ENCODE measurements around the gene FSIP1. TPM values are rescaled to one million over a fixed set of nuclear protein-coding genes. Genes with fewer than 3 reads are reported as not detected.

FSIP1 gene
- total and polyA plus RNA-seq, 9 of the 15 experiments (the other 6 are each of a cell fraction or from before 2014, with no cell fraction given) = 0.07 to 0.51 (median 0.29) TPM

DNA sequence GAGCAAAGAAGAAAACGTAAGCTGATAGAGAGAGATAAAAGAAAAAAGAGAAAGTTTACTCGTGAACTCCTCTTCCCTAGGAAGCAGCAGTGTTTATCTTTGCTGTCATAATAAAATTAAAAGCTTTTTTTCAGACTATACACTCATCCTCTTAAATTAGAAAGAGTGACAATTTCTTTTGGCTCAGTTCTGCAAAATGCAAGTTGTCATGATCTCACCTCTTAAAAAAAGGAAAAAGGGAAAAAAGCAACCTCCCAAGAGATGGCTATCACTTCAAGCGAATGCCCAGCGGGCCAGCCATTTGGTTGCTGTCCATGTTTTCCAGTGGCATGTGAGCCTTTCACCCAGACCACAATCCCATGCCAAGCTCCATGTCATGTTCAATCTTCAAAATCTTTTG is 208.8 kb downstream of the FSIP1 start:
- Histone ChIP-seq H3K4me1 (replicated peaks in 1 of 2; ENCODE audit: control insufficient read depth in 2 of 2, insufficient read depth in 2 of 2, low read length in 2 of 2) (no peaks in the 10 kb centered on the region), H3K9me3 (replicated peaks; ENCODE audit: control insufficient read depth, insufficient read depth, low read depth, low read length) (no peaks in the 10 kb centered on the region), H3K36me3 (ENCODE audit: control insufficient read depth, insufficient read depth, low read length) (no peaks in the 10 kb centered on the region), H3K9me1 (ENCODE audit: control insufficient read depth, insufficient read depth, low read length) (no peaks in the 10 kb centered on the region), H3K9ac (ENCODE audit: insufficient read depth in 1 of 2, low read depth in 2 of 2, low read length in 2 of 2) (no peak overlapping the region), H4K20me1 (replicated peaks; ENCODE audit: control insufficient read depth, insufficient read depth, low read length) (no peaks in the 10 kb centered on the region), H3K27ac (ENCODE audit: extremely low read depth, low read depth, low read length) (no peak overlapping the region), H3K27me3 (ENCODE audit: control insufficient read depth in 2 of 2, insufficient read depth in 2 of 2, low read length in 2 of 2) (peaks cover 18 to 19% of the 10 kb centered on the region in 2 experiments), H3K4me2 (ENCODE audit: insufficient read depth, low read length) (no peak overlapping the region), H2AFZ (ENCODE audit: low read depth, low read length) (no peak overlapping the region), H3K79me2 (ENCODE audit: control insufficient read depth, insufficient read depth, low read length) (no peaks in the 10 kb centered on the region), H3K4me3 (no peak overlapping the region)
- no peak for DNase-seq (ENCODE audit: extremely low read depth in 1 of 4, low spot score in 3 of 4)
- in situ Hi-C loops (cut with MboI) = no loop called here
- no peak for FAIRE-seq
- no peak for ATAC-seq
- ChIA-PET CTCF (ENCODE audit: low intra/inter-chr PET ratio) (no interaction called here), POLR2A (no interaction called here)
- intact Hi-C loops (cut with micrococcal nuclease) = loop anchor here (10.0 kb wide), 1 partner anchor 259 kb away; no protein-coding TSS in a partner anchor
- WGBS (ENCODE audit: insufficient coverage, low coverage, missing lambda C conversion rate) = 2% methylated on average over 4 of the region's 4 CpGs
- TF ChIP-seq ZNF76 (CRISPR knock-in tag; IDR thresholded peaks at IDR 0.05; ENCODE audit: borderline replicate concordance) (no peak), PRPF4 (IDR thresholded peaks at IDR 0.05; ENCODE audit: insufficient read depth, low read depth, low read length, poor library complexity, severe bottlenecking) (no peak), ZNF518B (CRISPR knock-in tag; IDR thresholded peaks at IDR 0.05) (no peak), FOXJ2 (tag; IDR thresholded peaks at IDR 0.05) (no peak), ZNF175 (CRISPR knock-in tag; IDR thresholded peaks at IDR 0.05; ENCODE audit: low read depth) (no peak), NRF1 (conservative IDR thresholded peaks at IDR 0.05 in 1 of 2, IDR thresholded peaks at IDR 0.05 in 1 of 2) (no peak), L3MBTL2 (IDR thresholded peaks at IDR 0.05) (no peak), STAT5A (IDR thresholded peaks at IDR 0.05; ENCODE audit: borderline replicate concordance, low read length) (no peak)
- no TSS peak for BruUV-seq (replicated peaks)

All from K562 (cell line).